Mucosa of descending colon (tissue), 3 donors: Measurements from ENCODE around the gene LRRC9. TPM values are rescaled to one million over a fixed set of nuclear protein-coding genes. Genes with fewer than 3 reads are reported as not detected.
A peak's percentile ranks its signal among the peaks of the same experiment; 100 is the strongest.

Source experiments
- ATAC-seq: fragments of 200-7000 bp; cut with Tn5 transposase; one replicate; pipeline ENCODE4 v1.9.1; 2020; ENCODE audit warnings: mild to moderate bottlenecking, moderate library complexity
- DNase-seq, 3 donors: peaks; one replicate each; pipeline ENCODE4 v3.0.0-alpha.2; 2020
- H3K36me3 ChIP-seq: fragments of 200-600 bp; one replicate; pipeline ENCODE4 v1.8.0; 2021; ENCODE audit warnings: low read depth, mild to moderate bottlenecking
- H3K4me1 ChIP-seq: fragments of 200-600 bp; one replicate; pipeline ENCODE4 v1.8.0; 2021; ENCODE audit warnings: low read depth, mild to moderate bottlenecking
- H3K4me3 ChIP-seq: fragments of 200-600 bp; one replicate; pipeline ENCODE4 v1.8.0; 2021; ENCODE audit warnings: mild to moderate bottlenecking
- H3K9me3 ChIP-seq: fragments of 200-600 bp; one replicate; pipeline ENCODE4 v1.8.0; 2021; ENCODE audit warnings: mild to moderate bottlenecking
- intact Hi-C, 2 donors: fragments of 100-400 bp; cut with DNase I in 1 of 2; cut with micrococcal nuclease in 1 of 2; formaldehyde crosslinking; loops; one replicate each; pipeline versions ENCODE4 v1.11.0 to v1.11.1; 2022; cut with DNase I, micrococcal nuclease
- total RNA-seq, 3 donors: library from RNA; stranded (reverse); fragmentation: NEBNext Ultra II Directional in 2 of 3; extraction: Animal tissue kit (Norgen Biotek cat#: 25700) in 2 of 3; gene quantifications; one replicate each; pipeline versions ENCODE4 v1.2.1 to v1.2.4, GENCODE V29; 2021 to 2023
- TF ChIP-seq, protein P1 (sequence below): fragments of 200-600 bp; IDR thresholded peaks from one replicate; pipeline ENCODE4 v1.8.0; 2022; ENCODE audit warnings: antibody characterized with exemption, mild to moderate bottlenecking
- donor health status: DM: no; HTN: no; CAD: no; lungs with moderate emphysema.
- donor health status: DM: no; HTN: no; CAD: no.
- donor health status: DM: no; HTN: yes; CAD: no.

The LRRC9 gene
- total RNA-seq, 3 donors from 2014 or later, result 0.58 TPM; not detected in 2

GRCh38 chr14:59913187-59913586 lies 6.8 kb upstream of the LRRC9 start:
- no peak overlapping the region for H3K4me3 ChIP-seq
- intact Hi-C loops, result no loop called here
- TF ChIP-seq, protein P1, sequence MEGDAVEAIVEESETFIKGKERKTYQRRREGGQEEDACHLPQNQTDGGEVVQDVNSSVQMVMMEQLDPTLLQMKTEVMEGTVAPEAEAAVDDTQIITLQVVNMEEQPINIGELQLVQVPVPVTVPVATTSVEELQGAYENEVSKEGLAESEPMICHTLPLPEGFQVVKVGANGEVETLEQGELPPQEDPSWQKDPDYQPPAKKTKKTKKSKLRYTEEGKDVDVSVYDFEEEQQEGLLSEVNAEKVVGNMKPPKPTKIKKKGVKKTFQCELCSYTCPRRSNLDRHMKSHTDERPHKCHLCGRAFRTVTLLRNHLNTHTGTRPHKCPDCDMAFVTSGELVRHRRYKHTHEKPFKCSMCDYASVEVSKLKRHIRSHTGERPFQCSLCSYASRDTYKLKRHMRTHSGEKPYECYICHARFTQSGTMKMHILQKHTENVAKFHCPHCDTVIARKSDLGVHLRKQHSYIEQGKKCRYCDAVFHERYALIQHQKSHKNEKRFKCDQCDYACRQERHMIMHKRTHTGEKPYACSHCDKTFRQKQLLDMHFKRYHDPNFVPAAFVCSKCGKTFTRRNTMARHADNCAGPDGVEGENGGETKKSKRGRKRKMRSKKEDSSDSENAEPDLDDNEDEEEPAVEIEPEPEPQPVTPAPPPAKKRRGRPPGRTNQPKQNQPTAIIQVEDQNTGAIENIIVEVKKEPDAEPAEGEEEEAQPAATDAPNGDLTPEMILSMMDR, result no peak
- no peaks in the 10 kb centered on the region for H3K36me3 ChIP-seq
- DNase-seq (no peak), ATAC-seq (peak; percentile 53)
- H3K4me1 ChIP-seq, result no peaks in the 10 kb centered on the region
- H3K9me3 ChIP-seq, result no peaks in the 10 kb centered on the region

- H3K4me1 ChIP-seq, result peaks cover 18% of the 10 kb centered on the region
- H3K36me3 ChIP-seq, result no peaks in the 10 kb centered on the region
- TF ChIP-seq, protein P1, result no peak
- H3K4me3 ChIP-seq, result no peak overlapping the region
- H3K9me3 ChIP-seq, result no peaks in the 10 kb centered on the region
- ATAC-seq (peak; percentile 45), DNase-seq (peak in 2 of 3 donors; percentile 24)
- intact Hi-C loops, result no loop called here
Measured at GRCh38 chr14:59918824-59919569, 947 bp upstream of the LRRC9 start.

DNA sequence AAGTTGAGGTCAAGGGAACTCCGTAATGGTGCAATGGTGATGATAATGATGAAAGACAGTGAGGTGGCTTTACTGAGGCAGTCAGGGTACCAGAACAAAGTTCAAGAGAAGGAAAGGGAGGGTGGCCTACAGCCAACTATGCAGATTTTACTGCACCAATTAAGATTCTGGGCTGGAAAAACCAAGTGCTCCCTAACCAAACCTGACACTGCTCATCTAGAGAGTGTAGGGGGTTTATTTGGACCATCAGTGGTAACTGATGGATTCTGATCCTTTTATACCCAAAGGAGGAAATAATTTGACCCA lies 387 bp downstream of the LRRC9 start:
- TF ChIP-seq, protein P1, result no peak
- H3K9me3 ChIP-seq, result no peaks in the 10 kb centered on the region
- intact Hi-C loops, result no loop called here
- peaks cover 18% of the 10 kb centered on the region for H3K4me1 ChIP-seq
- no peak overlapping the region for H3K4me3 ChIP-seq
- ATAC-seq (peak; percentile 80), DNase-seq (peak in 1 of 3 donors; percentile 57)
- H3K36me3 ChIP-seq, result no peaks in the 10 kb centered on the region

- H3K4me3 ChIP-seq, result no peak overlapping the region
Measured at GRCh38 chr14:59925797-59926196, 5.9 kb downstream of the LRRC9 start.

DNA sequence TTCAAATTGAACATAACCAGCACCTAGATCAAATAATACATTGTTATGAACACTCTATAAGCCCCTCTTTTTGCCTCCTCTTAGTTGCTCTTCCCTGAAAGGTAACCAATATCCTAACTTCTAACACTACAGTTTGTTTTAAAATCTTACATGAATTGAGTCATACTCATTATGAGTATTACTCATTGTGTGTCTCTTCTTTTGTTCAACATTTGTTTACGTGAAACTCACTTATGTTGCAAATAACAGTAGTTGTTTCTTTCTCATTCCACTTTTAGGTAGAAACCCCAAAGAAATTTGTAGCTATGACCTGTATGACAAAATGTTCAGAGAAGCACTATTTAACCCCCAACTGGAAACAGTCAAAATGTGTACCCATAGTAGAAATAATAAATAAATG lies 6.6 kb downstream of the LRRC9 start:
- Histone ChIP-seq H3K4me3 (no peak overlapping the region), H3K4me1 (no peaks in the 10 kb centered on the region), H3K36me3 (no peaks in the 10 kb centered on the region), H3K9me3 (no peaks in the 10 kb centered on the region)
- TF ChIP-seq, protein P1, result no peak
- DNase-seq (no peak), ATAC-seq (no peak)
- intact Hi-C loops, result no loop called here

More at GRCh38 chr14:59925797-59926196, 5.9 kb downstream of the LRRC9 start:
- Histone ChIP-seq H3K36me3 (no peaks in the 10 kb centered on the region), H3K9me3 (no peaks in the 10 kb centered on the region), H3K4me1 (no peaks in the 10 kb centered on the region)
- TF ChIP-seq, protein P1, result no peak
- ATAC-seq (no peak), DNase-seq (no peak)
- intact Hi-C loops, result no loop called here
